Amniotic stem cell (primary cell): ENCODE data around the gene STAB2.

Source experiments
- DNase-seq: peaks from one replicate; lab custom pipeline; 2025; lab: John Stamatoyannopoulos, UW

STAB2 gene

GRCh38 chr12:103580026-103580425, 7.0 kb upstream of the STAB2 start:
- DNase-seq, result no peak

GRCh38 chr12:103583008-103583407, 4.1 kb upstream of the STAB2 start:
- no peak for DNase-seq

- no peak for DNase-seq
These were observed 941 bp upstream of the STAB2 start for GRCh38 chr12:103586132-103586531.

GRCh38 chr12:103588680-103589079, 1.6 kb downstream of the STAB2 start:
- no peak for DNase-seq

- no peak for DNase-seq
These were observed 2.4 kb downstream of the STAB2 start for GRCh38 chr12:103589517-103589916.

- no peak for DNase-seq
These were observed 3.2 kb downstream of the STAB2 start for GRCh38 chr12:103590271-103590670.

GRCh38 chr12:103596981-103597380, 9.9 kb downstream of the STAB2 start:
- no peak for DNase-seq

- no peak for DNase-seq
These were observed 12.2 kb downstream of the STAB2 start for GRCh38 chr12:103599274-103599673.

- DNase-seq, result no peak
These were observed 14.1 kb downstream of the STAB2 start for GRCh38 chr12:103600967-103601728.

GRCh38 chr12:103620395-103620794, 33.3 kb downstream of the STAB2 start:
- no peak for DNase-seq

- DNase-seq, result no peak
These were observed 36.6 kb downstream of the STAB2 start for GRCh38 chr12:103623716-103624115.

GRCh38 chr12:103626498-103626897, 39.4 kb downstream of the STAB2 start:
- DNase-seq, result no peak

GRCh38 chr12:103627189-103627855, 40.2 kb downstream of the STAB2 start:
- DNase-seq, result no peak

GRCh38 chr12:103632554-103633216, 45.6 kb downstream of the STAB2 start:
- no peak for DNase-seq

- DNase-seq, result no peak
These were observed 47.7 kb downstream of the STAB2 start for GRCh38 chr12:103634732-103635131.

GRCh38 chr12:103635419-103635818, 48.3 kb downstream of the STAB2 start:
- no peak for DNase-seq

GRCh38 chr12:103637021-103637420, 49.9 kb downstream of the STAB2 start:
- no peak for DNase-seq

GRCh38 chr12:103637429-103637828, 50.4 kb downstream of the STAB2 start:
- no peak for DNase-seq

GRCh38 chr12:103639983-103640382, 52.9 kb downstream of the STAB2 start:
- no peak for DNase-seq

GRCh38 chr12:103640410-103640809, 53.3 kb downstream of the STAB2 start:
- no peak for DNase-seq

GRCh38 chr12:103640831-103641230, 53.8 kb downstream of the STAB2 start:
- DNase-seq, result no peak

GRCh38 chr12:103642240-103642864, 55.3 kb downstream of the STAB2 start:
- no peak for DNase-seq

GRCh38 chr12:103645202-103645601, 58.1 kb downstream of the STAB2 start:
- no peak for DNase-seq
